ENCODE data around the gene ANKRD16. TPM values are rescaled to one million over a fixed set of nuclear protein-coding genes. Genes with fewer than 3 reads are reported as not detected.
"Not testable (repeated sequence)": the region's sequence is repeated elsewhere in the genome, so short reads cannot be mapped to it uniquely, and the experiment has no call there.

Gene ANKRD16
- polyA plus RNA-seq, 3 donors from 2014 or later = 3.2 to 5.0 (median 3.2) TPM

- H3K27ac Mint-ChIP-seq = no peak overlapping the region
- H3K9me3 Mint-ChIP-seq = no peaks in the 10 kb centered on the region
- no peak for DNase-seq
- peaks cover 1 to 5% (median 2%) of the 10 kb centered on the region in 3 donors for H3K27me3 Mint-ChIP-seq (ENCODE audit: low read depth in 3 of 3)
- no peak overlapping the region for H3K4me3 Mint-ChIP-seq
- H3K36me3 Mint-ChIP-seq = no peaks in the 10 kb centered on the region
- H3K4me1 Mint-ChIP-seq = no peaks in the 10 kb centered on the region
Measured at GRCh38 chr10:5832946-5833345, 56.7 kb downstream of the ANKRD16 start.

GRCh38 chr10:5831446-5831782, 58.3 kb downstream of the ANKRD16 start:
- Mint-ChIP-seq H3K9me3 (no peaks in the 10 kb centered on the region), H3K36me3 (no peaks in the 10 kb centered on the region), H3K27me3 (ENCODE audit: low read depth in 3 of 3) (peaks cover 1 to 2% (median 2%) of the 10 kb centered on the region in 3 donors), H3K27ac (no peak overlapping the region), H3K4me3 (no peak overlapping the region), H3K4me1 (no peaks in the 10 kb centered on the region)
- no peak for DNase-seq

GRCh38 chr10:5830629-5831445, 58.9 kb downstream of the ANKRD16 start:
- DNase-seq = no peak
- no peaks in the 10 kb centered on the region for H3K4me1 Mint-ChIP-seq
- H3K27ac Mint-ChIP-seq = no peak overlapping the region
- peaks cover 1 to 2% (median 2%) of the 10 kb centered on the region in 3 donors for H3K27me3 Mint-ChIP-seq (ENCODE audit: low read depth in 3 of 3)
- no peaks in the 10 kb centered on the region for H3K36me3 Mint-ChIP-seq
- H3K9me3 Mint-ChIP-seq = no peaks in the 10 kb centered on the region
- no peak overlapping the region for H3K4me3 Mint-ChIP-seq

- Mint-ChIP-seq H3K9me3 (no peaks in the 10 kb centered on the region), H3K27ac (no peak overlapping the region), H3K36me3 (no peaks in the 10 kb centered on the region), H3K4me1 (no peaks in the 10 kb centered on the region), H3K27me3 (ENCODE audit: low read depth in 3 of 3) (peaks cover 0 to 1% (median 0%) of the 10 kb centered on the region in 3 donors), H3K4me3 (no peak overlapping the region)
- DNase-seq = no peak
Measured at GRCh38 chr10:5829267-5829666, 60.4 kb downstream of the ANKRD16 start.

GRCh38 chr10:5828725-5829124, 61.0 kb downstream of the ANKRD16 start:
- Mint-ChIP-seq H3K9me3 (no peaks in the 10 kb centered on the region), H3K4me3 (no peak overlapping the region), H3K27ac (no peak overlapping the region), H3K36me3 (no peaks in the 10 kb centered on the region), H3K4me1 (no peaks in the 10 kb centered on the region), H3K27me3 (ENCODE audit: low read depth in 3 of 3) (peaks cover 0 to 1% (median 0%) of the 10 kb centered on the region in 3 donors)
- DNase-seq = no peak

- no peaks in the 10 kb centered on the region for H3K4me1 Mint-ChIP-seq
- no peaks in the 10 kb centered on the region for H3K36me3 Mint-ChIP-seq
- no peak overlapping the region for H3K4me3 Mint-ChIP-seq
Measured at GRCh38 chr10:5827841-5828240, 61.9 kb downstream of the ANKRD16 start.

GRCh38 chr10:5826511-5826910, 63.2 kb downstream of the ANKRD16 start:
- not testable (repeated sequence) for H3K27me3 Mint-ChIP-seq (ENCODE audit: low read depth in 3 of 3); DNase-seq; H3K36me3 Mint-ChIP-seq; H3K9me3 Mint-ChIP-seq; H3K27ac Mint-ChIP-seq; H3K4me3 Mint-ChIP-seq; H3K4me1 Mint-ChIP-seq

More at GRCh38 chr10:5827841-5828240, 61.9 kb downstream of the ANKRD16 start:
- no peak for DNase-seq
- Mint-ChIP-seq H3K27me3 (ENCODE audit: low read depth in 3 of 3) (peaks cover 0 to 1% (median 0%) of the 10 kb centered on the region in 3 donors), H3K9me3 (no peaks in the 10 kb centered on the region), H3K27ac (no peak overlapping the region)

GRCh38 chr10:5818894-5819293, 70.8 kb downstream of the ANKRD16 start:
- peaks cover 0 to 2% (median 0%) of the 10 kb centered on the region in 6 donors for H3K9me3 Mint-ChIP-seq
- DNase-seq = no peak

GRCh38 chr10:5818048-5818331, 71.7 kb downstream of the ANKRD16 start:
- Mint-ChIP-seq H3K4me1 (peaks cover 15 to 20% of the 10 kb centered on the region in 2 donors), H3K4me3 (no peak overlapping the region), H3K9me3 (peaks cover 0 to 2% (median 0%) of the 10 kb centered on the region in 6 donors), H3K36me3 (no peaks in the 10 kb centered on the region), H3K27ac (no peak overlapping the region), H3K27me3 (ENCODE audit: low read depth in 3 of 3) (peaks cover 4 to 10% (median 9%) of the 10 kb centered on the region in 3 donors)
- DNase-seq = no peak

More at GRCh38 chr10:5818894-5819293, 70.8 kb downstream of the ANKRD16 start:
- H3K36me3 Mint-ChIP-seq = no peaks in the 10 kb centered on the region
- H3K27me3 Mint-ChIP-seq (ENCODE audit: low read depth in 3 of 3) = peaks cover 3 to 5% (median 4%) of the 10 kb centered on the region in 3 donors
- peaks cover 13 to 19% of the 10 kb centered on the region in 2 donors for H3K4me1 Mint-ChIP-seq
- no peak overlapping the region for H3K27ac Mint-ChIP-seq
- H3K4me3 Mint-ChIP-seq = no peak overlapping the region

- no peak overlapping the region for H3K4me3 Mint-ChIP-seq
- no peak for DNase-seq
- peaks cover 0 to 2% (median 0%) of the 10 kb centered on the region in 6 donors for H3K9me3 Mint-ChIP-seq
- H3K36me3 Mint-ChIP-seq = no peaks in the 10 kb centered on the region
- peak overlapping the region in 1 of 6 donors; percentile 14 for H3K27ac Mint-ChIP-seq
- H3K27me3 Mint-ChIP-seq (ENCODE audit: low read depth in 3 of 3) = peaks cover 4 to 10% (median 9%) of the 10 kb centered on the region in 3 donors
- peaks cover 16 to 21% of the 10 kb centered on the region in 2 donors for H3K4me1 Mint-ChIP-seq
Measured at GRCh38 chr10:5817322-5818047, 72.2 kb downstream of the ANKRD16 start.

- Mint-ChIP-seq H3K4me1 (peaks cover 29 to 34% of the 10 kb centered on the region in 2 donors), H3K9me3 (peaks cover 0 to 2% (median 0%) of the 10 kb centered on the region in 6 donors), H3K27me3 (ENCODE audit: low read depth in 3 of 3) (peaks cover 4 to 10% (median 9%) of the 10 kb centered on the region in 3 donors), H3K4me3 (no peak overlapping the region), H3K27ac (no peak overlapping the region), H3K36me3 (no peaks in the 10 kb centered on the region)
- no peak for DNase-seq
Measured at GRCh38 chr10:5816170-5816569, 73.5 kb downstream of the ANKRD16 start.

- no peaks in the 10 kb centered on the region for H3K9me3 Mint-ChIP-seq
- peak overlapping the region; percentile 88 to 99 (median 94) for H3K4me3 Mint-ChIP-seq
- H3K27me3 Mint-ChIP-seq (ENCODE audit: low read depth in 3 of 3) = peaks cover 3 to 9% (median 4%) of the 10 kb centered on the region in 3 donors
- peak overlapping the region; percentile 80 to 97 (median 96) for H3K27ac Mint-ChIP-seq
- H3K36me3 Mint-ChIP-seq = no peaks in the 10 kb centered on the region
- no peak for DNase-seq
- peaks cover 47 to 52% of the 10 kb centered on the region in 2 donors for H3K4me1 Mint-ChIP-seq
Measured at GRCh38 chr10:5814110-5815107, 75.3 kb downstream of the ANKRD16 start.

GRCh38 chr10:5813341-5814109, 76.2 kb downstream of the ANKRD16 start, which contains the start of gene GDI2:
Gene GDI2, minus strand, starts transcription at chr10:5813434. Its CDS starts 176 bp downstream, at chr10:5813258.
- H3K4me3 Mint-ChIP-seq = peak within 1 kb of the TSS; percentile 88 to 99 (median 94)
- H3K9me3 Mint-ChIP-seq = no peaks in the 10 kb centered on the region
- DNase-seq = peak; percentile 96 to 97 (median 97)
- H3K36me3 Mint-ChIP-seq = no peaks in the 10 kb centered on the region
- peaks cover 54 to 61% of the 10 kb centered on the region in 2 donors for H3K4me1 Mint-ChIP-seq
- peak within 1 kb of the TSS; percentile 80 to 99 (median 96) for H3K27ac Mint-ChIP-seq
- peaks cover 3 to 9% (median 4%) of the 10 kb centered on the region in 3 donors for H3K27me3 Mint-ChIP-seq (ENCODE audit: low read depth in 3 of 3)

Data from immature natural killer cell (primary cell).